Activated CD4-positive, alpha-beta T cell treated with anti-CD3 and anti-CD28 coated beads for 48 hours (primary cell): ENCODE results near the gene ZKSCAN5.

Source experiments
- DNase-seq: peaks from one replicate; pipeline ENCODE4 v3.0.0-alpha.2; 2020

The ZKSCAN5 gene

DNA sequence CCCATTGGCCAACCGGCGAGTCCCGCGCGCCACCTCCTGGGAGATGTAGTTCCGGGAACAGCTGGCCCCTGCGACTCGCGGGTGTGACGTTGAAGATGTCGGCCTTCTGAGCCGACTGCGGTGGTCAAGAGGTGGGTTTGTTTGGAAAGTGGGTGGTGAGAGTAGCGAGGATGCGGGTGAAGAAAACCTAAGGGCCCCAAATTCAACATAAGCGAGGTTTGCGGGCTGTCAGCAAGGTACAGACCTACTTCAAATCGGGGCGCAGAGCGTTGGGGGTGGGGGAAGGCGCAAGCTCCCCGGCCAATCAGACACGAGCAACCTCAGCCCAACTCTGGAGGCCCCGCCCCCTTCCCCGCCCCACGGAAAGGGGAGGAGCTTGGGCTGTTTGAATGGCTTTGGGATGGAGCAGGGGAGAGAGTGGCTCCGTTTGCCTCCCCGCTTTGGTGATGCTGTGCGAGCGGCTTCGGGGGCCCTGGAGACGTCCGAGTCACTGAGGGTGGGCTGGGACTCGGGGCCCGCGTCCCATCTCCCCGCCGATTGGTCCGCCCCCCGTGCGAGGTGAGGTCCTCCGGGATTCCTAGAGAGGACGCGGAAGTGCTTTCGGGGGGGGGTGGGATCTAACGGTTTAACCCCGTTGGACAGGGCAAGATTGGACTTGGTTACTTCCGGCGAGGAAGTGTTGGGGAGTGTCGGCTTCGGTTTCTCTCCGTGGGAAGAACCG, at the start of gene ZKSCAN5:
Gene ZKSCAN5, plus strand, starts transcription at position 60 of the 721 bp plus-strand sequence. CDS start 1,383 bp downstream, outside the sequence.
- DNase-seq, result peak; percentile 98

GRCh38 chr7:99455874-99456273, 48.6 kb upstream of the ZKSCAN5 start:
- DNase-seq, result no peak

- DNase-seq, result no peak
Observed at GRCh38 chr7:99456288-99456687, 48.2 kb upstream of the ZKSCAN5 start.

DNA sequence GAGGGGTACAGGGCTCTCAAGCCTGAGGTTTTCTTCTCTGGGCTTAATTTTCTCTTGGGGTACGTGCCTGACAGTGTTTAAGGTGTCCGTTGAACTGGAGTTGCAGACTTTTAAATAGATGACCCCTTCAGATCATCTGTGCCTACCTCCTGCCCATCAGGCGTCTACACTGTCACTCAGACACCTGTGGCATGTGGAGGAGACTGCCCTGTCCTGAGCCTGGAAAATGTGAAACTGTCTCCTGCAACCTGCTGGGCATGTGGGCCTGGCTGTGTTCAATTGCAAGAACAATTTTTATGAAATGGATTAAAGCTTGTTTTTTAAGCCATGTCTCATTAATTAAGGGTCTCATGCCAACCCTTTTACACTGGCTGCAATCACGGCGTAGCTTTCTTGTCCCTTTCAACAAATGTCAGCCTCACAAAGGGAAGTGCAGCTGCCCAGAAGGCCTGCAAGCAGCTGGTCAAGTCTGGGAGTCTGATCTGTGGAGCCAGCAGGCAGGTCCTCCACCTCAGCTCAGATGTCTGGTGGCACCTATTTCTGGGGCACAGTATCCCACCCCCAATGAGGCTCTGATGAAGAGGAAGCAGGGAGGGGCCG, 47.3 kb upstream of the ZKSCAN5 start:
- DNase-seq, result no peak

GRCh38 chr7:99457650-99458493, 46.6 kb upstream of the ZKSCAN5 start:
- no peak for DNase-seq

DNA sequence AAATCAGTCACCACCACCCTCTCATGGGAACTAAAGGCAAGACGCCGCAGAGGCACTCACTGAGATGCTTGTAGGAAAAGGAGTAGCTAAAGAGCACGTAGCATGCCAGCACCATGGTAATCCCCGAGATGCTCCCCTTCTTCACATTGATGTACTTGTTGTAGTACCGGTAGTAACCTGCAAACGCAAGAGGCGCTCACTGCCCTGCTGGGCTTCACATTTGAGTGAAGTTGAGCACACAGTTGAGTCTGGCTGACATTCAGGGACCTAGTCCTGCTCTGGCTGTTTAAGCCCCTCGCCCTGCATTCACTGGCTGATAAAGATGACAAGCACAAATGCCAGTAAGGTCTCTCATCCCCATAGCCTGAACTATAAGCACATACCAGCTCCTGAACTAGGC, 45.4 kb upstream of the ZKSCAN5 start:
- peak; percentile 65 for DNase-seq

DNA sequence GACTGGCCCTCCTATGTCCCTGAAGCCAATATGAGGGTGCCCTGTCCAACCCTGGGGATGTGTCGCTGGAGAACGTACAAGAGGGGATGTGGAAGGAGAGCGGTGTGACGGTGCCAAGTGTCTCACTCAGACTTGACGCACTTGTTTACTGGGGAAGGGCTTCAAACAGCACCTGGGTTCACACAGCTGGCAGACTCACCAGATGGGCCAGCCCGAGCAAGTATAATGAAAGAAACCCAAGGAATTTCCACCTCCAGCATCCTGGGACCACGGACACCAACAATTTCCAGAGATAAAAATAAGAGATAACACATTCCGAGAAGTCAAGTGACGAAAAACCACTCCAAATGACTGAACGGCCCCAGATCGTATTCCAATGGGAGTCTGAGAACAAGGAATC, 43.8 kb upstream of the ZKSCAN5 start:
- DNase-seq, result no peak

DNA sequence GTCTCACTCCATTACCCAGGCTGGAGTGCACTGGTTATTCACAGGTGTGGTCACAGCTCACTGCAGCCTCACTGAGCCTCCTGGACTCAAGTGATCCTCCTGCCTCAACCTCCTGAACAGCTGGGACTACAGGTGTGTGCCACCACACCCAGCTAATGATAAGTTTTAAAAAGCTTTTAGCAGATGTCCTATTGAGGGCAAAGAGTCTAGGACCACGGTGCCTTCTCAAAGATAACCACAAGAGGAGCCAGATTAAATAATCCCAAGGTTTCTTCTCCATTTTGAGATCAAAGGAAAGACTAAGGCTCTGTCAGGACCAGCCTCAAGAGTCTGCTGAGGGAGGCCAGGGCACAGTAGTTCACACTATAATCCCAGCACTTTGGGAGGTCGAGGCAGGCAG, 43.2 kb upstream of the ZKSCAN5 start:
- no peak for DNase-seq

DNA sequence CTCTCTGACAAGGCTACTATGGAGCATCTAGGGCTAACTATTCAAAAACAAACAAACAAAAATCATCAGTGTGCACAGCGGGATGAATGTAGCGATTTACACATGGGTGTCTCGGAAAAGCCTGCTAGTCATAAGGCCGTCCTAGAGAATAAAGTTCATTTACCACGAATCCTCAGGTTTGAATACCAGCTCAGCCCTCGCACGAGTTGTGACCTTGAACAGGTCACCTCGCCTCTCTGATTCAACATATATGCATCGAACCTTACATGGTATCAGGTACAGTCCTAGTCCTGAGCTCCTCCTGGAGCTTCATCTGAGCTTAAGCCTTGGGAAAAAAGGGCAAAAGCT, 39.1 kb upstream of the ZKSCAN5 start:
- DNase-seq, result no peak

- no peak for DNase-seq
Observed at GRCh38 chr7:99468336-99468918, 36.0 kb upstream of the ZKSCAN5 start.

GRCh38 chr7:99469381-99470065, 34.9 kb upstream of the ZKSCAN5 start:
- no peak for DNase-seq

DNA sequence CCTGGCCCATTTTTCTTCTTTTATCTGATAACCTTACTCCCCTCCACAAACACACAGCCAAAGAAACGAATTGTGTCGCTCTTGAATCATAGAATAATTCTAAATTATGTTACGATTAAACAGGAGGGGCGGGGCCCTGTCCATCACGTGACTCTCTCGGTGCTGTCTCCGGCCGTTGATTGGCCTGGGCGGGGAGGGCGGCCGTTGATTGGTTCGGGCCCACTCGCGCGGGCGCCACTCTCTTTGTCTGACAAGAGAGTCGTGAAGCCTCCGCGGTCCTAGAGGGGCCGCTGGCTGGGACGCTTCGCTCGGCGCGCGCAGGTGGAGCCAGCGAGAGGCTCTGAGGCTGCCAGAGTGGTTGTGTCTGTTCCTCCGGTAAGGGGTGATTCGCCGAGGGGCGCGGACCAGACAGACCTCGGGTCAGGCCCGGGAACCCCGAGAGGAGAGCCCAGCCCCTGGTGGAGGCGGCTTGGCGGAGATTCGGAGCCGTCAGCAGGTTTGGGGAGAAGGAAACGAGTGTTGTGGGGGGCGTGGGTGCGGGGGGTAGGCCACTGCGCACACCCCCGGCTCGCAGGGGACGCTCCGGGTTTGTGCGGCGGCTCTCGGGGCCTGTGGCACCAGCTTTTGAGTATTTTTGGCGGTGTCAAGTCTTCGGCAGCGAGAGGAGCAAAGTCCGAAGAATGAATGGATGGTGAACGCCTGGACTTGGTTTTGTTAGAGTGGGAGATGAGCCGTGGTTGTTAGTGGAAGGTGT, 31.7 kb upstream of the ZKSCAN5 start, which contains the start of gene ZNF789:
Gene ZNF789, plus strand, starts transcription at position 330 of the 754 bp plus-strand sequence. CDS start 3,567 bp downstream, outside the sequence.
- peak; percentile 99 for DNase-seq

DNA sequence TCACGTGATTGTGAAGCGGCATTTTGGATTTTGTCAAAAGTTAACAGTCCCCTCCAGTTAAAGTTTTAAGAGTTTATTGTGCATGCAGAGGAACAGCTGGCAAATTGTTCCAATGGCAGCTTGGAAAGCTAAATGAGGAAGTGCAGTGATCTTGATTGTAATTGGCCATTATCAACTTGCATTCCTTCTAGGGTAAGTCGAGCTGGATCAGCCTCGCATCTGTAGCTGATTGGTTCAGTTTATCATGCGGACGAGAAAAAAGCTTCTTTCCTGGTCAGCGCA, 31.2 kb upstream of the ZKSCAN5 start:
- no peak for DNase-seq

DNA sequence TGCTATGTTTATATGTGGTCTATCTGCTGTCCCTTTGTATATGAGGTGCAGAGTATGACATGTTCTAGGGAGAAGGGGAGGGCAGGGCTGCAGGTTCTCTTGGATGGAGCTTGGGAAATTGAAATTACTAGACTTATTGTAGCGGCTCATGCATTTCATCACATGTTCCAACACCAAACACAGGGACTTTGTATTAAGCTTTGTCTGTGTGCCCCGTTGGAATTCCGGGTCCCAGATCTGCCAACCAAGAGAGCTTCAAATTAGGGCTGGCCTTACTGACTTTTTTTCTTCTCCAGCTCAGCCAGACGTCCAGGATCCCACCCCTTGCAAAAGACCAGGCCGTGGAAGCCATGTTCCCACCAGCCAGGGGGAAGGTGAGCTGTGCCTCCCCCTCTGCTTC, 28.4 kb upstream of the ZKSCAN5 start:
- no peak for DNase-seq

DNA sequence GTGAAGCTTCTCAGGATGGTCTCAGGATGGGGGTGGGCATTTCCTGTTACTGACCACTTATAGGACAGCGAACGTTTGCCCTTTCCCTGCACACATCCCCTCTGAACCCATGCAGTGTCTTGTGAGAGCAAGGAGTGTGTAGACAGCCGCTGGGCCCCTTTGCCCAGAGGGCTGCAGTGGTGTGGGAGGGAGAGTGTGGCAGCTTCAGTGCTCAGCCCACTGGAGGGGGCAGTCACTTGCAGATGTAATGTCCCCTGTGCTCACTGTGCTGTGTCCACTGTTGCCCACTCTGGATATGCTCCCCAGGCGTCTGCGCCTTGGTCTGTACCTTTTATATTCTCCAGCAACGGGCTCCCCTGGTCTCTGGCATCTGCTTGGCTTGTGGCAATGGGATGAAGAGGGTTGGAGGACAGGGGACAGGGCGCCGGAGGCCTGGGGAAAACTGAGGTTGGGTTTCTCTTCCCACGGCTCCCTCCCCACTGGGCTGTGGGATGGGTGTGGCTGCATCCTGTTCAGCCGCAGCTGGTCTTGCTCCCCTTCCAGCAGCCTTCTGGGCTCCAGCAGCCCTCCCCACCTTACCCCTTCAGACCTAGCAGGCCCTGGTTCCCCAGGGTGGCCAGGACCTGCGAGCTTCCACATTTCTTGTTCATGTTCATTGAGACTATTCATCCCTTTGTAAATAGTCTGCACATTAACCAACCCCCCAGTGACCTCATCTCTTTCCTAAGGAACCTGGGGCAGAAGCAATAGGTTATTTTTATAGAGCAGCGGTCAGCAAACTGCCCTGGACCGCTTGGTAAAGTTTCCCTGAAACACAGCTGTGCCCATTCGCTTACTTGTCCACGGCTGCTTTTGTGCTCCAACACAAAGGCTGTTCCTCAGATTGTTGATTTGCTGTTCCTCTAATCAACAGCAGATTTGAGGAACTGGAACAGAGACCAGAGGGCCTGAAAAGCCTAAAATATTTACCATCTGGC, 25.7 kb upstream of the ZKSCAN5 start:
- DNase-seq, result no peak

- DNase-seq, result no peak
Observed at GRCh38 chr7:99485094-99485493, 19.4 kb upstream of the ZKSCAN5 start.

- DNase-seq, result no peak
Observed at GRCh38 chr7:99489235-99489634, 15.2 kb upstream of the ZKSCAN5 start.

DNA sequence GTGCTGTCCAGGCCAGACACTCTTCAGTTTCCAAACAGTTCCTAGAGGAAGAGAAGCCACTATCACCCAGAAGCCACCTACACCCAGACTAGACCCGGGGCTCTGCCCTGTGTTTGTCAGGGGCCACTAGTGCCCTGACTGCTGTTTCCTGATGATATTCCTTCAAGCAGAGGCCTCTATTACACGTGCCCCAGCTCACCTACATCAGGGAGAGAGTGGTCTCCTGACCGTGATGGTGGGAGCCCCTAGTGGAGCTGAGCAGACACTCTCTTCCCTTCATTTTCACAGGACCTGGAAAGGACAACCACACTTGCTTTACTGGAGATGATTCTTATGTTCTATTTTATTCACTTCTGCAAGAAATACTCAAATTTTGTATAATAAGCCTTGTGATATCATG, 13.6 kb upstream of the ZKSCAN5 start:
- no peak for DNase-seq

GRCh38 chr7:99493823-99494222, 10.6 kb upstream of the ZKSCAN5 start:
- no peak for DNase-seq

DNA sequence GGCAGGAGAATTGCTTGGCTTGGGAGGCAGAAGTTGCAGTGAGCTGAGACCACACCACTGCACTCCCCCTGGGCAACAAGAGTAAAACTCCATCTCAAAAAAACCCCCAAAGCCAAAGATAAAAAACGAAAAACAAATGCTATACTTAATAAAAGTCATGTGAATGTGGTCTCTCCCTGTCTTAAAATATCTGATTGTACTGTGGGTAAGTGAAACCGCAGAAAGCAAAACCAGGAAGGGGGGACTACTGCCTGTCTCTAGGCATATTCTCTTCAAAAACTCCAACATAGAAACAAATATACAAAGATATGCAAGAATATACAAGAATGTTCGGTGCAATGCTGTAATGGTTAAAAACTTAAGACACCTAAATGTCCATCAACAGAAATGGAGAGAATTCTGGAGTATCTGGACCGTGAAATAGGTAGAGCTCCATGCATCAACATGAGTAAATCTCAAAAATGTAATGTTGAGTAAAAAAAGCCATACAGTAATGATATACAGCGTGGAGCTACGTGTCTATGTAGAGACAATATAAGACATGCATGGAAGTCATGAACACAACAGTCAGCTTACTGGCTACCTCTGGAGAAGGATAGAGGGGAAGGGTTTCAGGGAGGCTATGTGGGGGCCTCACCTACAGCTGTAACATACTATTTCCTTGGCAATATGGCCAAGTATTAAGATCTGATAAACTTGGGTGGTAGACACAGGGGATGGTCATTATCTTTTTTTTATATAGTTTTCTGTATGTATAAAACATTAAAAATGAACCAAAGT, 6.5 kb upstream of the ZKSCAN5 start:
- no peak for DNase-seq
